Right kidney (tissue), 1 donor: Measurements from ENCODE around the gene TBC1D5.
"Not testable (repeated sequence)": the region's sequence is repeated elsewhere in the genome, so short reads cannot be mapped to it uniquely, and the experiment has no call there.

Experiments
- DNase-seq: peaks from one replicate; pipeline ENCODE4 v3.0.0-alpha.2; 2016

TBC1D5 gene

DNA sequence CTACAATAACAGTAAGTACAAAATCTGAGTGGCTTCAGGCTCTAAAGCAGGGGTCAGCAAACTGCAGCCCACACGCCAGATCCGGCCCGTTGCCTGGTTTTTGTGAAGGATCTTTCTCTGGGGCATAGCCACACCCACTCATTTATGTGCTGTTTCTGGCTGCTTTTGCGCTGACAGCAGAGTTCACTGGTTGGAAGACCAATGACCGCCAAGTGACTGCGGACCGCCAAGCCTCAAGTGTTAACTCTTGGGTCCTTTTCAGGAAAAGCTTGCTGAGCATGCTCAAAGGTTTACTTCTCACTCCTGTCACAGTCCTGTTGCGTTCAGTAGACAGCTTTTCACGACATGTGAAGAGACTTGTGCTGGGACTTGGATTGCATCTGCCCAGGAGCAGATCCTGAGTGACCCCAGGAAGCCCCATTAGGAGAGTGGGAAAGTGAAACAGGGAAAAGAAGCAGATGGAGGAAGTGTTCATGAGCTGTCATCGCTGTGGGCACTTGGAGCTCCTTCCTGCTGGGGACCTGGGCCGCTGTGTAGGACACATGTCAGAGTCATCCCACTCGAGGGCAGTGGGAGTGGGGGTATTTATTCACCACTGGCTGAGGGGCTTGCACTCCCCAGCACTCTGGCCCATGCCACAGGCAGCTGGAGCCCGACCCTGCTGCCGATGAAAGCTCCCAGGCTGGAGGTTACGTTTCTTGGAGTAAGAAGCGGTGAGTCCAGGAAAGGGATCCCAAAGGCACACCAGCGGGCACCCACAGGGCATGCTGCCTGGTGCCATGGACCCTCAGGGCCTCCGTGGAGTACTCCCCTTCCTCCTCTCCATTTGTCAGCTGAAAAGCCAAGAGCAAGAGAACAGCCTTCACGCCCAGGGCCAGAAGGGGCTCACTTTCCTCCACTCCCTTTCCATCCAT, 608.5 kb downstream of the TBC1D5 start:
- DNase-seq = no peak

DNA sequence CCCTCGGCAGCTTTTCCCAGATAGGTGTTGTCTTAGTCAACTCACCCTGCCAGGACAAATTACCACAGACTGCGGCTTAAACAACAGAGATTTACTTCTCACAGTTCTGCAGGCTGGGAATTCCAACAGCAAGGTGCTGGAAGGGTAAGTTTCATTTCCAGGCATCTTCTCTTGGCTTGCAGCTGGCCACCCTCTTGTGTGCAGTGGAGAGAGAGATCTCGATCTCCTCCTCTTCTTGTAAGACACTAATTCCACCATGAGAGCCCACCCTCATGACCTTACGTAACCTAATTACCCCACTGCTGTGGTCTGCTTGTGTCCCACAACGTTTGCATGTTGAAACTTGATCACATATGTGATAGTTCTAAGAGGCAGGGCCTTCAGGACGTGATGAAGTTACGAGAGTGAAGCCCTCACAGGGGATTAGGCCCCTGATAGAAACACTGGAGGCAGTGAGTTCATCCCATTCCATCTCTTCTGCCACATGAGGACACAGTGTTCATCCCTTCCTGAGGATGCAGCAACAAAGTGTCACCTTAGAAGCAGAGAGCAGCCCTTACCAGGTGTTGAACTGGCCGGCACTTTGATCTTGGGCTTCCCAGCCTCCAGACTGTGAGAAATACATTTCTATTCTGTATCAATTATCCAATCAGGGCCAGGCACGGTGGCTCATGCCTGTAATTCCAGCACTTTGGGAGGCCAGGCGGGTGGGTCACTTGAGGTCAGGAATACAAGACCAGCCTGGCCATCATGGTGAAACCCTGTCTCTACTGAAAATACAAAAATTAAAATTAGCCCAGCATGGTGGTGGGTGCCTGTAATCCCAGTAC, 609.9 kb downstream of the TBC1D5 start:
- no peak for DNase-seq

DNA sequence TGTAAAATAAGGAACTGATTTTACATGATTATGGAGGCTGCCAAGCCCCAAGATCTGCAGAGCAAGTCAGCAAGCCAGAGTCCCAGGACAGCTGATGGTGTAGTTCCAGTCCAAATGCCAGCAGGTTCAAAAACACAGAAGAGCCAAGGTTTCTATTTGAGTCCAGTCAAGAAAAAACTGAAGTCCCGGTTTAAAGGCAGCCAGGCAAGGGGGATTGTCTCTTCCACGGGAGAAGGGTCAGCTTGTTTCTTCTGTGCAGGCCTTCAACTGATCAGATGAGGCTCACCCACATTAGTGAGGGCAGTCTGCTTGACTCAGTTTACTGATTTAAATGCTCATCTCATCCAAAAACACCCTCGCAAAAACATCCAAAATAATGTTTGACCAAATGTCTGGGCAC, 611.5 kb downstream of the TBC1D5 start:
- no peak for DNase-seq

DNA sequence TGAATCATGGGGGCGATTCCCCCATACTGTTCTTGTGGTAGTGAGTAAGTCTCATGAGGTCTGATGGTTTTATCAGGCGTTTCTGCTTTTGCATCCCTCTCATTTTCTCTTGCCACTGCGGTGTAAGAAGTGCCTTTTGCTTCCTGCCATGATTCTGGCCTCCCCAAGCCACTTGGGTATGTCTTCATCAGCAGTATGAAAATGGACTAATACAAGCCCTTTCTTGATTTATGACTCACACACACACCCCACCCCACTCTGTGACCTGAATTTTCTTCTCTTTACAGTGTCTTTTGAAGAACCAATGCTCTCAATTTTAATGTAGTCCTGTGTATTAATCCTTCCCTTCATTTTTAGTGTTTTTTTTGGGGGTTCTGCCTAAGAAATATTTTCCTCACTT, 612.9 kb downstream of the TBC1D5 start:
- DNase-seq = no peak

DNA sequence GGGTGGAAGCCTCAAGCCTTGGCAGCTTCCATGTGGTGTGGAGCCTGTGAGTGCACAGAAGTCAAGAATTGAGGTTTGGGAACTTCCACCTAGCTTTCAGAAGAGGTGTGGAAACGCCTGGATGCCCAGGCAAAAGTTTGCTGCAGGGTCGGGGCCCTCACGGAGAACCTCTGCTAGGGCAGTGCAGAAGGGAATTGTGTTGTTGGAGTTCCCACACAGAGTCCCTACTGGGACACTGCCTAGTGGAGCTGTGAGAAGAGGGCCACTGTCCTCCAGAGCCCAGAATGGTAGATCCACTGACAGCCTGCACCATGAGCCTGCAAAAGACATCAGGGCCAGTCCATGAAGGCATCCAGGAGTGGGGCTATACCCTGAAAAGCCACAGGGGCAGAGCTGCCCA, 613.8 kb downstream of the TBC1D5 start:
- DNase-seq = not testable (repeated sequence)

DNA sequence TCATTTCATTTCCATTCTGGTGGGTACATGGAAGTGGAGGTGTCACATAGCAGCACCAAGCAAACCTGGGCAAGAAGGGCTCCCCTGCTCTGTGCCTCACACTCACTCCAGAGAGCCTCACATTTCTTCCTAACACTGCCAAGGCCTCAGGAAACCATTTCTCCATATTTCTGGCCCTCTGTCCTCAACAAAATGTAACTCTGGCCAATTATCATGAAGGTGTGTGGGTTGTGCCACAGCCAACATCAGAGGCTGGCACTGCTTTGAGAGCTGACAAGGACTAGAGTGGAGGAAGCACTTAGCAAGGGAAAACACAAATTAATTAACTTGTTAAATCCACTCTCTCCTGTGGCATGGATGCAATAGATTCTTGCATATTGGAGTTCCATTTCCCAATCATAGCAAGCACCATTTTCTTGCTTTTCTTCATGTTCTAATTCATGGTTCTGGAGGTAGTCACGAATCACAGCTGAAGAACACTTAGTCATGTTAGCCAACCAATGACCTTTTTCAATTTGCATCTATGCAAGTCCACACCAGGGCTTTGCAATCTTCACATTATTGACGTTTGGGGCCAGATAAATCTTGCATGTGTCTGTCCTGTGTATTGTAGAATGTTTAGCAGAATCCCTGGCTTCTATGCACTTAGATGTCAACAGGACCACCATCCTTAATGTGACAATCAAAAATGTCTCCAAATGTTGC, 616.5 kb downstream of the TBC1D5 start:
- no peak for DNase-seq

DNA sequence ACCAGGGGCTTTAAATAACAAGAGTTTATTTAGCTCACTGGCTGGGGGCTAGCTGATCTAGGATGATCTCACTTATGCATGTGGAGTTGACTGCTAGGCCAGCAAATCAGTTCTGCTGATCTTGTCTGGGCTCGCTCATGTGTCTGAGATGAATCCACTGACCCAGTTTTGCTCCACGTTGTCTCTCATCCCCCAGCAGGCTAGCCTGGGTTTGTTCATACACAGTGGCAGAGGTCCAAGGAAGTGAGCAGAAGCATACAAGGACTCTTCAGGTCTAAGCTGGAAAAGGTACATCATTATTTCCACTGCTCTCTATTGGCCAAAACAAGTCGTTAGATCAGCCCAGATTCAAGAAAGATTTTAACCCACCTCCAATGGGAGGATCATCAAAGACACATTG, 619.7 kb downstream of the TBC1D5 start:
- DNase-seq = no peak

DNA sequence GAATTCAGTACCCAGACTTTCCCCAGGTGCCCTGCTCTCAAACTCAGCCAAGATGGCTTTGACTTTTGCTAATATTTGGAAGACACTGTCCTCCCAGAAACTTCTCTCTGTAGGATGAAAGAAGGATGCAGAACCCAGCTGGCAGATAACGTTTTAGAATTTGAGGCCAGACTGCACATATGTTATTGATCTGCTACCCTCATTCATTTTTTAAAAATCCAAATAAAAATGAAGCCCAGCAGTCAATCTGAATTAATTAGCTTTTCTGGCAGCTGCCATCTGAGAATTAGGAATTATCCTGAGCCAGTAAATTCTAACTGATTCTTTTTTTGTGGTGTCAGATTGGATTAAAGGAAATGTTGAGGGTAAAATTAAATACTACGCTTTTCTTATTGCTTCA, 621.1 kb downstream of the TBC1D5 start:
- DNase-seq = no peak

DNA sequence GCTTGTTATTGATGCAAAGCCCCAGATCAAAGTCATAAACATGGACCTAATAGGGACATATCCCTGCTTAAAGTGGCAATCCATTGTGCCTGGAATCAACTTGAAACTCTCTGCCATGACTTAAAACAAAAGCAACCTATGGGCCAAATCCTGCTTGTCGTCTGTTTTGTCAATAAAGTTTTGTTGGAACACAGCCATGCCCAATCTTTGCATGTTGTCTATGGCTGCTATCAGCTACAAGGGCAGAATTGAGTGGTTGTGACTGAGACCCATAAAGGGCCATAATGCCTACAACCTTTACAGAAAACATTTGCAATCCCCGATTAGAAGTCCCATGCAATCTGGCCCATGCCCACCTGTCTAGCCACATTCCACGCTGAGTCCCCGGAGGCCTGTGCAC, 622.3 kb downstream of the TBC1D5 start:
- no peak for DNase-seq

DNA sequence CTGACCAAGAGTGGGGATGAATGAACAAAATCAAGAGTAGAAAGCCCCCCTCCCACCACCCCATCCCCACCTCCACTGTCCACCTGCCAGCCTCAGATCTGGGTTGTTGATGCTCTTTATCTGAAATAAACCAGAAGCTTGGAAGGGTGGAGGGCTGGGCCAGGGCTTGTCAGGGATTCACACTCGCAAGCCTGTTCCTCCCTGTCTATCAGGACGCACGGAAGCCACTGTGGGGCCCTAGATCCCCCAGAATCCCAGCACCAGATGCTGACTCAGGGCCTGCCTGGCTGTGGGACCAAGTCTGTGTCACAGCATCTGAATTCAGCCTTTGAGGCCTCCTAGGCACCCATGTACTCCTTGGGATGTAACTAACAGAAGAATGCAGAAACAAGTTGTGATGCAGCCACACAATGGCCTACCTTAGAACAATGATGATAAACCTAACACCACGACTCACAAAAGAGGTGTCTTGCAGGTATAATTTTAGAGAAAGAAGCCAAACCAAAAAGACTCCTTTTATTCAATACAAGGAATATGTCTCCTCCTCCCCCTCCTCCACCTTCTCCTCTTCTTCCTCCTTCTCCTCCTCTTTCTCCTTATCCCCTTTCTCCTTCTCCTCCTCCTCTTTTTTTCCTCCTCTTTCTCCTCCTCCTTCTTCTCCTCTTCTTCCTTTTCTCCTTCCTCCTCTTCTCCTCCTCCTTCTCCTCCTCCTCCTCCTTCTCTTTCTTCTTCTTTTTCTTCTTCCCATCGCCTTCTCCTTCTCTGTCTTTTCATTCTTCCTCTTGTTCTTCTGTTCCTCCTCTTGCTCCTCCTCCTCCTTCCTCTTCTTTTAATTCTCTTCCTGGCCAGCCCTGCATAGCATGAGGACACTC, 623.0 kb downstream of the TBC1D5 start:
- DNase-seq = no peak

DNA sequence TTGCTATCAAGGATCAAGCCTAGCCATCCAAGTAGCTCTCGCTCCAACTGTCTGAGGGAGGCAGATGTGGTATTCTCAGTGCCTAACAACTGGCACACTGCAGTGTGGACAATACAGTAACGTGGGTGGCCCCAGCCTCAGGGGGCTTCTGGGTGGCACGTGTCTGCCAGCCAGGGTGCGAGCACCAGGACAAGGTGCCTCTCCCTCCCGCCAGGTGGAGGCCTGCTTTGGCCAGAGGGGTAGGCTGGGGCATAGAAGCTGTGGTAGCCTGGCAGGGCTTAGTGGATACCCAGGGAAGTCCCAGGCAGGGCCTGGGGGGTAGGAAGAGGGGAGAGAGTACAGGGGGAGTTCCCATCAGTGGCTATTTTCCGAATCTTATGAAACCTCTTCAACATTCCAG, 623.7 kb downstream of the TBC1D5 start:
- DNase-seq = no peak

DNA sequence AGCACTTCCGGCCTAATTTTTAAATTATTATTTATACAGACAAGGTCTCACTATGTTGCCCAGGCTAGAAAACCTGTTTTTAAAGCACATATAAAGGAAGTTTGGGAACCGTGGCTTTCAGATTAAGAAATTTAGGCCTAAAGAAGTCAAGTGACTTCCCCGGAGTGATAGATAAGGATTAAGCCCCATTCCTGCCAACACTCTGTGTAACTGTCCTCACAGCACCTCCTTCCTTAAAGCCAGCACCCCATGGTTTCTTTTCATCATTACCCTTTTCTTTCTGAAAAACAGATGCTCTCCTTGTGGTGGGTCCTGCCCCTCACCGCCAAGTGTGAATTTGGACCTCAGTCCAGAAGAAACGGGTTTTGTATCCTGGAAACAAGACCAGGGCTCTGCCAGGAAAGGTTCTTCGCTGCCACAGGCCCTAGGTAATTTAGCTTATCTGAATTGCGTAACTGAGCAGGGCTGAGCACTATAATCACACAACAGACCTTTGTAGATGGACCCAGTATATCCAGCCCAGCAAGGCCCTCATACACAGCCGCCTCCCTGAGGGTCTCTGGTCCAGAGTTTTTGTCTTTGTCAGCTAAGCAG, 626.3 kb downstream of the TBC1D5 start:
- DNase-seq = no peak

DNA sequence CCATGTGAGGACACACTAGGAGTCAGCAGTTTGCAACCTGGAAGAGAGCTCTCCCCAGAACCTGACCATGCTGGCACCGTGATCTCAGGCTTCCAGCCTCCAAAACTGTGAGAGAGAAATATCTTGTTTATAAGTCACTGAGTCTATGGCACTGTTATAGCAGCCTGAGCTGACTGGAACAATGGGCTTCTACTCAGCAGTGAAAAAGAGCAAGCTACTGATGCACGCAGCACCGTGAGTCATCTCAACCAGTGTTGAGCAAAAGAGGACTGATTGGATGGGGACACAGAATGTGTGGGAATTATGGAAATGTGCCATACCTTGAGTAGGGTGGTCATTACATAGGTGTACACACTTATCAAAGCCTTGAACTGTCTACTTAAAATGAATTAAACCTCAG, 627.2 kb downstream of the TBC1D5 start:
- no peak for DNase-seq

DNA sequence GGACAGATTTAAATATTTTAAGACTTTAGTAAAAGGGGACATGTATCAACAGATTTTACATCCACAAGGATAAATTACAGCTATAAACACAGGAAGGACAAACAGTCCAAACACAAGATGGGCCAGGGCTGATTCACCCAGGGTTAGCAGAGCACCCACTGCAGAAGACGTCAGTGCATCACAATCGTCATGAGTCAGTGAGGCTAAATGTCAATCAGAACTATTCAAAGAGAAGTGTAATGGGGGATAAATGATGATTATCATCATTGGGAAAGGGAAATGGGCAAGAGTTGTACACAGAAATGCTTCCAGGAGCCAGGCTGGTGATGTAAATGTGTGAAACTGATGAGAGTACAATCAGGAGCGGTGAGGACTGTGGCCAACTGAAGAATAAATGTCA, 630.8 kb downstream of the TBC1D5 start:
- DNase-seq = no peak

DNA sequence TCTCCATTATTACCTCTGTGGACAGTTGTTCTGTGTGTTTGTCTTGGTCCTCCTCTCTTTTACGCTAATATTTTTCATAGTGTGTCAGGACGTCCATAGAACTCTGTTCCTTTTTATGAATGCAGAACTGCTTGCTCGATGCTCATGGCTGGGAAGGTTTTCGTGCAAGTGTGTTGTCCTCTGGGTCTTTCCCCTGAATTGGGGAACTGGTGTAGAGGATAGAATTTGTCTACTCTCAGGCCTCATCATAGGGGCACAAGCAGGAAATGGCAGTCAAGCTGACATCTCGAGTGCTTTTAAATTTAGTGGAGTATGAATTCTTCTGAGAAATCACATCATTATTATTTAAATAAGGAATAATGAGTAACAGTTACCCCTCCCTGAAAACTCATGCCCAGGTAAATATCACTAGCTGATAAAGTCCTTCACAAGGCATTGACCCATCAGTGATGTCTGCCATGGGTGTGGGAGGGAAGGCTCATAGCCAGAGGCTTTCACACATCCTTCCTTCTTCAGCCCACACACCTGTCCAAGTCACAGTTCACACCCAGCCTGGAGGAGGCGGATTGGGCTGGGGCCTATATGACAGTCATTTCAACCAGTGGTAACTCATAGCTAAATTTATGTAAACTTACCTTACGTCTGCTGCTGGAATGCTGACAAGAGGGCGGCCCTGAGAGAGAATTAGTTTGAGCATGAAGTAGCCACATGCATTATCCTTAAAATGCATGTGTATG, 631.6 kb downstream of the TBC1D5 start:
- DNase-seq = no peak
